A549 (cell line): ENCODE data around the gene NOXO1. TPM values are rescaled to one million over a fixed set of nuclear protein-coding genes. Genes with fewer than 3 reads are reported as not detected.

ENCODE experiments used
- ATAC-seq, 2 experiments: fragments of 200-7000 bp in 1 of 2; fragments of >200 bp in 1 of 2; cut with Nextera tagmentation in 1 of 2; cut with Tn5 transposase in 1 of 2; 3 replicates each; pipeline versions ENCODE4 v1.8.0 to v1.9.1; 2018 to 2020; ENCODE audit warnings: mild to moderate bottlenecking in 1 of 2, moderate library complexity in 1 of 2
- CTCF ChIA-PET: fragments of 300-600 bp; sonication (Branson Sonifier 250); formaldehyde crosslinking; extraction: SDS; loops from one replicate; lab custom pipeline; 2021; ENCODE audit warnings: antibody characterized with exemption, inconsistent platforms; lab: Yijun Ruan, JAX
- POLR2A ChIA-PET: fragments of 350-600 bp; formaldehyde crosslinking; extraction: SDS; loops from one replicate; lab custom pipeline; 2021; ENCODE audit warnings: antibody characterized with exemption, inconsistent platforms; lab: Yijun Ruan, JAX
- DNase-seq, 2 experiments: peaks; one replicate each; pipeline versions ENCODE4 v3.0.0 to v3.0.0-alpha.2; 2011 to 2016; ENCODE audit warnings: low read depth in 1 of 2, low spot score in 1 of 2
- FAIRE-seq: peaks from 2 replicates; lab custom pipeline; 2011; peaks lifted over from hg19 to GRCh38; lab: Jason Lieb, UNC
- H3K27ac ChIP-seq, 2 experiments: fragments of >200 bp; sonication (Bioruptor Twin); formaldehyde crosslinking; 3 replicates each; pipeline ENCODE4 v1.5.1; 2016 to 2017
- H3K4me1 ChIP-seq: fragments of >200 bp; sonication (Bioruptor Twin); formaldehyde crosslinking; 3 replicates; pipeline ENCODE4 v1.6.1; 2016
- H3K4me2 ChIP-seq: fragments of >200 bp; sonication (Bioruptor Twin); formaldehyde crosslinking; 3 replicates; pipeline ENCODE4 v1.6.1; 2016
- H3K4me3 ChIP-seq: fragments of >200 bp; sonication (Bioruptor Twin); formaldehyde crosslinking; 3 replicates; pipeline ENCODE4 v1.5.1; 2016
- H3K9me3 ChIP-seq: fragments of >200 bp; sonication (Bioruptor Twin); formaldehyde crosslinking; 3 replicates; pipeline ENCODE4 v1.6.1; 2016
- BCL3 ChIP-seq: fragments of >200 bp; sonication (Bioruptor Twin); formaldehyde crosslinking; IDR thresholded peaks from 3 replicates; pipeline ENCODE4 v1.6.1; 2016
- CBX2 ChIP-seq: fragments of 200-600 bp; sonication (generic); IDR thresholded peaks from 2 replicates; pipeline ENCODE4 v1.6.1; 2016; ENCODE audit warnings: low read depth, mild to moderate bottlenecking, borderline replicate concordance
- CTCF ChIP-seq: fragments of >200 bp; sonication (Bioruptor Twin); formaldehyde crosslinking; IDR thresholded peaks from 3 replicates; pipeline ENCODE4 v1.5.1; 2016
- ESRRA ChIP-seq: fragments of 150-350 bp; IDR thresholded peaks from 2 replicates; pipeline ENCODE4 v1.6.1; 2014; ENCODE audit warnings: mild to moderate bottlenecking, low read length, borderline replicate concordance
- FOSB ChIP-seq: fragments of 250-450 bp; sonication (Bioruptor Pico); IDR thresholded peaks from 2 replicates; pipeline ENCODE4 v1.5.0; 2020; ENCODE audit warnings: mild to moderate bottlenecking, moderate library complexity
- GATA3 ChIP-seq: IDR thresholded peaks from 2 replicates; pipeline ENCODE4 v1.6.1; 2012; ENCODE audit warnings: borderline replicate concordance
- HDAC2 ChIP-seq: fragments of 200-600 bp; sonication (generic); IDR thresholded peaks from 2 replicates; pipeline ENCODE4 v1.6.1; 2016
- HES2 ChIP-seq: fragments of >200 bp; sonication (Bioruptor Twin); formaldehyde crosslinking; IDR thresholded peaks from 2 replicates; pipeline ENCODE4 v1.6.1; 2016
- HOXB5 ChIP-seq: fragments of 250-450 bp; sonication (Bioruptor Pico); IDR thresholded peaks from 2 replicates; pipeline ENCODE4 v1.5.0; 2020; ENCODE audit warnings: mild to moderate bottlenecking, moderate library complexity
- JUN ChIP-seq, 2 experiments: fragments of >200 bp; sonication (Bioruptor Twin); formaldehyde crosslinking; IDR thresholded peaks; 2 replicates in 1 of 2; 3 replicates in 1 of 2; pipeline ENCODE4 v1.6.1; 2016 to 2017
- KDM1A ChIP-seq: fragments of 200-600 bp; sonication (generic); IDR thresholded peaks from 2 replicates; pipeline ENCODE4 v1.6.1; 2016; ENCODE audit warnings: low read depth, mild to moderate bottlenecking
- MAFK ChIP-seq: fragments of 450-650 bp; IDR thresholded peaks from 2 replicates; pipeline ENCODE4 v1.6.1; 2014; ENCODE audit not compliant: partially characterized antibody
- MAX ChIP-seq: IDR thresholded peaks from 2 replicates; pipeline ENCODE4 v1.6.1; 2012
- MAZ ChIP-seq: fragments of 150-350 bp; IDR thresholded peaks from 2 replicates; pipeline ENCODE4 v1.6.1; 2014; ENCODE audit warnings: antibody characterized with exemption, low read depth, low read length, borderline replicate concordance
- PHF8 ChIP-seq: fragments of 200-600 bp; sonication (generic); IDR thresholded peaks from 2 replicates; pipeline ENCODE4 v1.6.1; 2016; ENCODE audit warnings: low read depth, mild to moderate bottlenecking, antibody characterized with exemption, moderate library complexity, borderline replicate concordance
- POLR2AphosphoS2 ChIP-seq: conservative IDR thresholded peaks from 2 replicates; pipeline ENCODE4 v1.6.1; 2012; ENCODE audit warnings: low read length, improper control_type of control experiment, inconsistent platforms
- RAD21 ChIP-seq, 2 experiments: fragments of >200 bp in 1 of 2; sonication (Bioruptor Twin) in 1 of 2; formaldehyde crosslinking in 1 of 2; IDR thresholded peaks in 1 of 2; conservative IDR thresholded peaks in 1 of 2; 2 replicates in 1 of 2; 3 replicates in 1 of 2; pipeline ENCODE4 v1.6.1; 2012 to 2018; ENCODE audit warnings: inconsistent platforms in 1 of 2
- RCOR1 ChIP-seq: fragments of 150-350 bp; IDR thresholded peaks from 2 replicates; pipeline ENCODE4 v1.6.1; 2014; ENCODE audit warnings: antibody characterized with exemption, low read length, low read depth
- REST ChIP-seq: fragments of 200-600 bp; sonication (generic); IDR thresholded peaks from 2 replicates; pipeline ENCODE4 v1.6.1; 2016; ENCODE audit warnings: antibody characterized with exemption, mild to moderate bottlenecking, moderate library complexity
- RFX5 ChIP-seq: fragments of 450-650 bp; IDR thresholded peaks from 2 replicates; pipeline ENCODE4 v1.7.1; 2014; ENCODE audit warnings: antibody characterized with exemption, mild to moderate bottlenecking, moderate library complexity
- ZFP36 ChIP-seq: fragments of 450-650 bp; IDR thresholded peaks from 2 replicates; pipeline ENCODE4 v1.6.1; 2014; ENCODE audit warnings: borderline replicate concordance; ENCODE audit not compliant: partially characterized antibody
- ZNF302 ChIP-seq: fragments of 250-450 bp; sonication (Bioruptor Pico); IDR thresholded peaks from 2 replicates; pipeline ENCODE4 v1.9.0; 2021; ENCODE audit warnings: inconsistent platforms, mild to moderate bottlenecking, moderate library complexity
- WGBS: methylation state at CpG from one replicate; pipeline ENCODE4 v1.1.6; 2017; ENCODE audit errors: missing lambda C conversion rate; 5-methylcytosine and 5-hydroxymethylcytosine counted together
- polyA plus RNA-seq, 4 experiments: library from polyadenylated mRNA; depleted of rRNA in 3 of 4; stranded (reverse); fragments of >200 nt; fragmentation: RNase III in 1 of 4; extraction: RNeasy Plus Mini Kit Qiagen cat#74134 plus additional on column Dnase treatment in 1 of 4; gene quantifications; 2 replicates in 3 of 4; 3 replicates in 1 of 4; pipeline ENCODE4 v1.2.3, GENCODE V29; 2011 to 2017

Gene NOXO1
- polyA plus RNA-seq, 2 of the 4 experiments (the other 2 are of a cell fraction): 0.32 TPM; not detected in 1

DNA sequence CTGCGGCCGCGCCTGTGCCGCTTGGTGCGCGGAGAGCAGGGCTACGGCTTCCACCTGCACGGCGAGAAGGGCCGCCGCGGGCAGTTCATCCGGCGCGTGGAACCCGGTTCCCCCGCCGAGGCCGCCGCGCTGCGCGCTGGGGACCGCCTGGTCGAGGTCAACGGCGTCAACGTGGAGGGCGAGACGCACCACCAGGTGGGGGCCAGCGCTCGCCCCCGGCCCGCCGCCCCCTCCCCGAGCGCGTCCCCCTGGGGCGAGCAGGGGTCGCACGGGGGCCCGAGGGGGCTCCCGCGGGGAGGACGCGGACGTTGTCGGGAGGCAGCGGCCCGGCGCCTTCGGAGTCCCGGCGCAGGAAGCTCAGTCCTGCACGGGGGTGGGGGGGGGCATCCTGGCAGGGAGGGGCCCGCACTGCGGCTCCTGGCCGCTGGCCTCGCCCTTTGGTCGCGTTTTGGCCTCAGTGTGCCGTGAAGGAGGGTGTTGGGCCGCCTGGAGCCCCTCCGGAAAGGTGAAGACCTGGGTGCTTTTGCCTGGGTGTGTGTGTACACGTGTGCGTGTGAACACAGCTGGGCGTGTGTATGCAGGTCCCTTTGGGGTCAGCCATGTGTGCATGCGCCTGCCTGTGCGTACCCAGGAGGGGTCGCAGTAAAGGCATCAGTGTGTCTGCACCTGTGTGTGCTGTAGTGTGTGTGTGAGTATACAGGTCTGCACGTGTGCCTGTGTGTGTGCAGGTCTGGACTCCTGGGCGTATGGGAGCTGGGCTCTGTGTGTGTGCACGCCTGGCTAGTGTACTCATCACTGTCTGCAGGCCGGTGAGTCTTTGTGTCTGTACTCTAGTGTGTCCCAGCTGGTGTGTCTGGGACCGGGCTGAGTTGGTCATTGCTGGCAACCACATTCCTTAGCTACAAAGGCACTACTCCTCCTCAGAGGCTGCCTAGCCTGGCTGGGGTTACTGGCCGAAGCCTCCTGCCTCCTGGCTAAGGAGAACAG is 46.0 kb upstream of the NOXO1 start:
- CTCF ChIA-PET: interaction anchor here (0.6 to 7.8 kb wide), 11 partner anchors 9 to 120 kb away, joined by 3 to 117 read pairs (median 5); partner anchors contain the start of genes NTHL1, PKD1 and TSC2
- ATAC-seq (peak; percentile 1 to 2), FAIRE-seq (no peak), DNase-seq (peak in 1 of 2 experiments; percentile 43)
- TF ChIP-seq MAFK (no peak), KDM1A (peak; percentile 67; the same call in 1 of the 2 replicates), FOSB (CRISPR knock-in tag) (no peak), JUN (IDR thresholded peaks at IDR 0.05) (0 out of 5 replicates have a peak, but pooled peaks of 1 of the 2 experiments have one; percentile 11), MAX (peak; percentile 40; the same call in 1 of the 2 replicates)
- Histone ChIP-seq H3K27ac (peak overlapping the region; percentile 81 to 88), H3K4me1 (peaks cover 31% of the 10 kb centered on the region), H3K9me3 (no peaks in the 10 kb centered on the region), H3K4me2 (peak overlapping the region; percentile 97), H3K4me3 (peak overlapping the region; percentile 82)
- POLR2A ChIA-PET: interaction anchor here (0.6 to 1.4 kb wide), 3 partner anchors 14 to 128 kb away, joined by 3 to 8 read pairs (median 4); partner anchors contain the start of genes RPS2 and TRAF7
- WGBS: 14% methylated on average over 19 of the region's 76 CpGs

- no peak for DNase-seq
- ATAC-seq: peak; percentile 7 to 31; a peak in 3 of 6 replicates
- no peak for TF ChIP-seq HES2
- no peak for TF ChIP-seq CTCF
- TF ChIP-seq RAD21 (conservative IDR thresholded peaks at IDR 0.05 in 1 of 2, IDR thresholded peaks at IDR 0.05 in 1 of 2): no peak
- no peak for TF ChIP-seq MAZ
- no peak for TF ChIP-seq CBX2
- 0 out of 5 replicates have a peak, but pooled peaks of 1 of the 2 experiments have one; percentile 28 for TF ChIP-seq JUN (IDR thresholded peaks at IDR 0.05)
- TF ChIP-seq GATA3: no peak
- TF ChIP-seq ZNF302 (CRISPR knock-in tag): no peak
- no peak for TF ChIP-seq ZFP36
- TF ChIP-seq HDAC2: no peak
- TF ChIP-seq HOXB5 (CRISPR knock-in tag): no peak
- TF ChIP-seq POLR2AphosphoS2: no peak
- TF ChIP-seq ESRRA: no peak
- TF ChIP-seq REST: no peak
- no peak for TF ChIP-seq RCOR1
- no peak for TF ChIP-seq RFX5
- no peak for TF ChIP-seq PHF8
- TF ChIP-seq BCL3: 0 out of 3 replicates have a peak, but pooled peaks have one; percentile 36
- peak within 1 kb of the TSS; percentile 97 for H3K4me2 ChIP-seq
- POLR2A ChIA-PET: interaction anchor here (0.6 to 1.4 kb wide), 2 partner anchors 14 to 129 kb away, joined by 3 to 8 read pairs; partner anchors contain the start of gene TRAF7
- CTCF ChIA-PET: interaction anchor here (0.6 to 7.8 kb wide), 4 partner anchors 10 to 112 kb away, joined by 3 to 117 read pairs (median 6); partner anchors contain the start of gene PKD1
- H3K27ac ChIP-seq: peak within 1 kb of the TSS; percentile 81 to 88
- WGBS: 36% methylated on average over 9 of the region's 59 CpGs
- H3K4me3 ChIP-seq: peak within 1 kb of the TSS; percentile 82
- no peak for FAIRE-seq
- H3K4me1 ChIP-seq: peaks cover 34% of the 10 kb centered on the region
- H3K9me3 ChIP-seq: no peaks in the 10 kb centered on the region
These were observed 45.3 kb upstream of the NOXO1 start, which contains the start of gene NHERF2 for GRCh38 chr16:2026461-2027023. TSS of gene NHERF2 (plus strand) at chr16:2026902. CDS start at chr16:2027006, 104 bp downstream.
